ENCODE data around the gene CMTM1. TPM values are rescaled to one million over a fixed set of nuclear protein-coding genes. Genes with fewer than 3 reads are reported as not detected.

The CMTM1 gene
- total RNA-seq, 1 experiment from 2014 or later, result 5.2 TPM

GRCh38 chr16:66598111-66598510 is 31.9 kb downstream of the CMTM1 start:
- H3K9ac ChIP-seq (ENCODE audit: low read length), result no peak overlapping the region
- BruUV-seq (replicated peaks), result no TSS peak
- TF ChIP-seq JUND (IDR thresholded peaks at IDR 0.05), result no peak
- no peak for TF ChIP-seq CEBPB (IDR thresholded peaks at IDR 0.05; ENCODE audit: low read depth)
- no peak for TF ChIP-seq ELF1 (IDR thresholded peaks at IDR 0.05; ENCODE audit: borderline replicate concordance, low read depth)
- TF ChIP-seq, protein P1, sequence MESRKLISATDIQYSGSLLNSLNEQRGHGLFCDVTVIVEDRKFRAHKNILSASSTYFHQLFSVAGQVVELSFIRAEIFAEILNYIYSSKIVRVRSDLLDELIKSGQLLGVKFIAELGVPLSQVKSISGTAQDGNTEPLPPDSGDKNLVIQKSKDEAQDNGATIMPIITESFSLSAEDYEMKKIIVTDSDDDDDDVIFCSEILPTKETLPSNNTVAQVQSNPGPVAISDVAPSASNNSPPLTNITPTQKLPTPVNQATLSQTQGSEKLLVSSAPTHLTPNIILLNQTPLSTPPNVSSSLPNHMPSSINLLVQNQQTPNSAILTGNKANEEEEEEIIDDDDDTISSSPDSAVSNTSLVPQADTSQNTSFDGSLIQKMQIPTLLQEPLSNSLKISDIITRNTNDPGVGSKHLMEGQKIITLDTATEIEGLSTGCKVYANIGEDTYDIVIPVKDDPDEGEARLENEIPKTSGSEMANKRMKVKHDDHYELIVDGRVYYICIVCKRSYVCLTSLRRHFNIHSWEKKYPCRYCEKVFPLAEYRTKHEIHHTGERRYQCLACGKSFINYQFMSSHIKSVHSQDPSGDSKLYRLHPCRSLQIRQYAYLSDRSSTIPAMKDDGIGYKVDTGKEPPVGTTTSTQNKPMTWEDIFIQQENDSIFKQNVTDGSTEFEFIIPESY (IDR thresholded peaks at IDR 0.05; ENCODE audit: extremely low read depth, insufficient replicate concordance, low read length), result no peak
- TF ChIP-seq POLR2AphosphoS5 (IDR thresholded peaks at IDR 0.05; ENCODE audit: low read depth, low read length), result no peak
- TF ChIP-seq ZNF274 (IDR thresholded peaks at IDR 0.05; ENCODE audit: low read depth, low read length), result no peak
- TF ChIP-seq, protein P2, sequence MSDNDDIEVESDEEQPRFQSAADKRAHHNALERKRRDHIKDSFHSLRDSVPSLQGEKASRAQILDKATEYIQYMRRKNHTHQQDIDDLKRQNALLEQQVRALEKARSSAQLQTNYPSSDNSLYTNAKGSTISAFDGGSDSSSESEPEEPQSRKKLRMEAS (IDR thresholded peaks at IDR 0.05), result no peak
- TF ChIP-seq, protein P3, sequence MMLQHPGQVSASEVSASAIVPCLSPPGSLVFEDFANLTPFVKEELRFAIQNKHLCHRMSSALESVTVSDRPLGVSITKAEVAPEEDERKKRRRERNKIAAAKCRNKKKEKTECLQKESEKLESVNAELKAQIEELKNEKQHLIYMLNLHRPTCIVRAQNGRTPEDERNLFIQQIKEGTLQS (IDR thresholded peaks at IDR 0.05), result no peak
- TF ChIP-seq FOSL1 (IDR thresholded peaks at IDR 0.05; ENCODE audit: low read depth), result no peak
- no peak for TF ChIP-seq ZFX (IDR thresholded peaks at IDR 0.05)
- TF ChIP-seq TCF7L2 (IDR thresholded peaks at IDR 0.05; ENCODE audit: borderline replicate concordance, extremely low read depth, insufficient read depth, insufficient read length), result no peak
- no peak for TF ChIP-seq YY1 (IDR thresholded peaks at IDR 0.05; ENCODE audit: extremely low read depth, insufficient replicate concordance, low read depth, low read length)
- no peak for TF ChIP-seq EGR1 (IDR thresholded peaks at IDR 0.05; ENCODE audit: low read depth)
- TF ChIP-seq CBX3 (IDR thresholded peaks at IDR 0.05; ENCODE audit: low read depth), result no peak
- no peak for TF ChIP-seq SIN3A (IDR thresholded peaks at IDR 0.05; ENCODE audit: low read depth)

More at GRCh38 chr16:66598111-66598510, 31.9 kb downstream of the CMTM1 start:
- ChIA-PET CTCF (interaction anchor here (1.9 kb wide), 1 partner anchor 10 kb away, joined by 11 read pairs; no protein-coding TSS in a partner anchor), RAD21 (ENCODE audit: low non-redundant PET in 1 of 2, low total read pairs in 2 of 2, uncharacterized antibody in 2 of 2, unreplicated experiment in 2 of 2) (no interaction called here), POLR2A (no interaction called here)
- Histone ChIP-seq H3K79me2 (ENCODE audit: insufficient read depth, low read length) (no peaks in the 10 kb centered on the region), H3K27me3 (ENCODE audit: insufficient read depth, low read length) (no peaks in the 10 kb centered on the region), H3K4me2 (ENCODE audit: low read length) (no peak overlapping the region), H3K9me2 (ENCODE audit: insufficient read depth) (no peaks in the 10 kb centered on the region), H3K4me3 (replicated peaks in 1 of 2; ENCODE audit: low read depth in 1 of 2, low read length in 2 of 2) (no peak overlapping the region), H3K36me3 (ENCODE audit: control insufficient read depth in 1 of 2, insufficient read depth in 2 of 2, low read length in 2 of 2) (no peaks in the 10 kb centered on the region), H2AFZ (ENCODE audit: low read depth, low read length, poor library complexity, severe bottlenecking) (no peak overlapping the region), H3K9me3 (ENCODE audit: control insufficient read depth in 1 of 2, insufficient read depth in 1 of 2, low read depth in 1 of 2, low read length in 2 of 2) (no peaks in the 10 kb centered on the region), H3K4me1 (ENCODE audit: control insufficient read depth in 1 of 2, insufficient read depth in 2 of 2, low read length in 2 of 2) (no peaks in the 10 kb centered on the region), H4K20me1 (ENCODE audit: insufficient read depth) (no peaks in the 10 kb centered on the region), H3K27ac (ENCODE audit: low read depth, low read length) (no peak overlapping the region)
- ATAC-seq (no peak), DNase-seq (ENCODE audit: low read depth, low spot score) (no peak)
- intact Hi-C loops (cut with micrococcal nuclease), result no loop called here
